Spleen (tissue), 7 donors: ENCODE data around the gene IL21R.

Source experiments
- POLR2AphosphoS5 ChIP-seq, 3 donors: sonication (generic); formaldehyde crosslinking; IDR thresholded peaks; one replicate each; pipeline ENCODE4 v1.5.1; 2017; ENCODE audit warnings: antibody characterized with exemption in 3 of 3
- TF ChIP-seq, protein P1 (sequence below), 11 experiments: fragments of 200-600 bp in 7 of 11; fragments of 450-650 bp in 4 of 11; sonication (generic) in 4 of 11; IDR thresholded peaks in 8 of 11; conservative IDR thresholded peaks in 3 of 11; 1 replicate in 7 of 11; 2 replicates in 4 of 11; pipeline versions ENCODE4 v1.4.0 to v1.8.0; 2016 to 2021; ENCODE audit warnings: antibody characterized with exemption in 11 of 11, inconsistent platforms in 4 of 11, mild to moderate bottlenecking in 1 of 11
- donor health status: DM: no; HTN: no; CAD: no; lungs with moderate emphysema.
- donor health status: DM: no; HTN: no; CAD: no.
- donor health status: DM: no; HTN: no; CAD: no.

DNA sequence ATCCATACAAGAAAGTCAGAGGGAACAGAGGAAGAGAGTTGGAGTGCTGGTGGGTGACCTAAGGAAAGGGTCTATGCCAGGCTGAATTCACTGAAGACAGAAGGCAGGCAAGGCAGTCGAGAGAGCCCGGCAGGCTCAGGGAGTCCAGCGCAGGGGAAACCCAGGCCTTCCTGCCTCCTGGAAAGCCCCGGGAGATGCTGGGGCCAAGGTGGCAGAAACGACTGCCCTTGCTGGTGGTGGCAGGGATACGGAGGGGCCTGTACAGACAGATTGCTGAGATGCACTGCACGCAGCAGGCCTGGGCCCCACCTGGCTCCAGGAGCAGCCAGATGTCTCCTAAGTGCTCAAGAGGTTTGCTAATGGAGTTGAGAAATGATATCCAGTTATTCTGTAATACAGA is 87.9 kb downstream of the IL21R start:
- no peak for TF ChIP-seq POLR2AphosphoS5 (IDR thresholded peaks at IDR 0.05)
- TF ChIP-seq, protein P1, sequence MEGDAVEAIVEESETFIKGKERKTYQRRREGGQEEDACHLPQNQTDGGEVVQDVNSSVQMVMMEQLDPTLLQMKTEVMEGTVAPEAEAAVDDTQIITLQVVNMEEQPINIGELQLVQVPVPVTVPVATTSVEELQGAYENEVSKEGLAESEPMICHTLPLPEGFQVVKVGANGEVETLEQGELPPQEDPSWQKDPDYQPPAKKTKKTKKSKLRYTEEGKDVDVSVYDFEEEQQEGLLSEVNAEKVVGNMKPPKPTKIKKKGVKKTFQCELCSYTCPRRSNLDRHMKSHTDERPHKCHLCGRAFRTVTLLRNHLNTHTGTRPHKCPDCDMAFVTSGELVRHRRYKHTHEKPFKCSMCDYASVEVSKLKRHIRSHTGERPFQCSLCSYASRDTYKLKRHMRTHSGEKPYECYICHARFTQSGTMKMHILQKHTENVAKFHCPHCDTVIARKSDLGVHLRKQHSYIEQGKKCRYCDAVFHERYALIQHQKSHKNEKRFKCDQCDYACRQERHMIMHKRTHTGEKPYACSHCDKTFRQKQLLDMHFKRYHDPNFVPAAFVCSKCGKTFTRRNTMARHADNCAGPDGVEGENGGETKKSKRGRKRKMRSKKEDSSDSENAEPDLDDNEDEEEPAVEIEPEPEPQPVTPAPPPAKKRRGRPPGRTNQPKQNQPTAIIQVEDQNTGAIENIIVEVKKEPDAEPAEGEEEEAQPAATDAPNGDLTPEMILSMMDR (IDR thresholded peaks at IDR 0.05 in 8 of 11, conservative IDR thresholded peaks at IDR 0.05 in 3 of 11), result no peak
